CD4-positive, alpha-beta T cell treated with Interleukin-1 beta for 1 hour (primary cell): ENCODE data around the gene GLT6D1.
"Not testable (repeated sequence)": the region's sequence is repeated elsewhere in the genome, so short reads cannot be mapped to it uniquely, and the experiment has no call there.

ENCODE experiments used
- DNase-seq, 2 donors: peaks; one replicate each; pipeline ENCODE4 v3.0.0-alpha.2; 2020 to 2022

The GLT6D1 gene, protein sequence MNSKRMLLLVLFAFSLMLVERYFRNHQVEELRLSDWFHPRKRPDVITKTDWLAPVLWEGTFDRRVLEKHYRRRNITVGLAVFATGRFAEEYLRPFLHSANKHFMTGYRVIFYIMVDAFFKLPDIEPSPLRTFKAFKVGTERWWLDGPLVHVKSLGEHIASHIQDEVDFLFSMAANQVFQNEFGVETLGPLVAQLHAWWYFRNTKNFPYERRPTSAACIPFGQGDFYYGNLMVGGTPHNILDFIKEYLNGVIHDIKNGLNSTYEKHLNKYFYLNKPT

DNA sequence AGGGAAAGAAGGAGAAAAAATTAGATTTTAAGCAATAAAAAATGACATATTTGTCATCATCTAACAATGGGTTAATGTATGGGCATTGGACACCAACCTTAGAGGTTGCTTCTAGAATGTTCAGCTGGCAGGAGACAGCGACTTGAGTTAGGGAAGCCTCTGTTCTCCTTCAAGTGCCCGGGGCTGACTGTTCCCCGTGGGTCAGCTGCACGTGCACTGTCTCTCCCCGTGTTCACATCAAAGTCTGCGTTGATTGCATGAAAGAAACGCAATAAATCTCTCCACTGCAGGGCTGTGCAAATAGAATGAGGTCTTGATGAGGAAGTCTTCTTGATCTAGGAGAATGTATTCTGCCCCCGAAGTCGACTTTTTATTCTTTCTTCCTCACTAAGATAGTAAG is at the start of gene GLT6D1:
Gene GLT6D1, minus strand, starts transcription at position 345 of the 400 bp plus-strand sequence. CDS start 353 bp downstream, outside the sequence.
- no peak for DNase-seq

GRCh38 chr9:135689011-135689410 is 49.7 kb upstream of the GLT6D1 start:
- DNase-seq: no peak

DNA sequence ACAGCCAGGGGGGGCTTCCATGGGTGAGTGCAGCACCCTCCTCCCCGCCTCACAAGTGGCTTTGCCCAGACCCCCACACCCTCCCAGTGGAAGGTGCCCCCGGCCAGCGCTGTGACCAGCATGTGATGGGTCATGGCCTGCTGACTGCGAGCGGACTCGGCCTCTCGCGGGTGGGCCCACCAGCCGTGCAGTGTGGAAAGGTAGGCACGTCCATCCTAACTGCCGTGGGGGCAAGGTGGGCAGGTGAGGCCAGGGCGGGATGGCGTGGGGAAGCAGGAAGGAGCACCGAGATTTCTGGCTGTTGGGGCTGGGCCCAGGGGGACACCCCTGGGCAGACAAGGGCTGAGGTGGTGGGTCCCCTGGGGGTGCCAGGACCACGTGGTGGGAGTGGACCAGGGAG is 47.9 kb upstream of the GLT6D1 start:
- no peak for DNase-seq

- DNase-seq: no peak
These were observed 45.4 kb upstream of the GLT6D1 start for GRCh38 chr9:135684691-135685090.

DNA sequence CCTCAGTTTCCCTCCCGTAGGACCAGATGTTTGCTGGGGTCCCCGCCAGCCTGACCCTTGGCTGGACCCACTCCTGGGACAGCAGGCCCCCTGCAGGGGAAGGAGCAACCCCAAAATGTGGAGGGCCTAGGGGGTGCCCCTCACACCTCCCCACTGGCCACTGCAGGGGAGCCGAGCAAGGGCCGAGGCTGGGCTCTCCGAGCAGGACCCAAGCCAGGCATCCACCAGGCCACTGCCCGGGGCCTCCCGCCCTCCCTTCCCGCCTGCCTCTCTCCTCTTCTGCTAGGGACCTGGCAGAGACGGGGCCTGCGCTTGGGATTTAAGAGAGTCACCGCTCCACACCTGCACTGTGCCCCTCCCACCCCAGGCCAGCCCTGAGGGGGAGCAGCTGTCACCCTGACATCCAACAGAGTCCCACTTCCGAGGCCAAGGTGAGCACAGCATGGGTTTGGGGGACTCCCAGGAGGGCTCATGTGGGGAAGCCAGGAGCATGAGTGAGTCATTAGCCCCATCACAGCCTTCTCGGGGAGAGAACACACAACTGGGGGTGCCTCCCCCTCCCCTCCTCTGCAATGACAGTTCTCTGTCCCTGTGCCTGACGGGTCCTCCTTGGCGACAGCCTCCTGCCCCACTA is 44.2 kb upstream of the GLT6D1 start:
- DNase-seq: no peak

DNA sequence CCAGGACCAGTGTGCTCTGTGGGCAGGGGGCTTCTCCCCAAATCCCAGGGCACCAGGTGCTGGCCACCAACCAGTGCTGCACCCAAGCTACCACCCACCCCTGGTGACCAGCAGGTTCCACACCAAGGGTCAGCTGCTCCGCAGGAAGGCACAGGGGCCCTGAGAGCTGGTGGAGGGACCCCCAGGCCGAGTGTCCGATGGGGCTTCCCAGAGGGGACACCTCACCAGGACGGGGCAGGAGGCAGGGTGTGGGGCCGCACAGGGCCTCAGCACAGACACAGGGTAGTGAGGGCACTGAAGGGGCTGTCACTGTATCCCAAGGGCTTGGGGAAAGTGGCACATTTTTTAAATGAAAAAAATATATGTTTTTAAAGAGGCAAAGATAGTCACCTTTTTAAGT is 41.8 kb upstream of the GLT6D1 start:
- DNase-seq: no peak

DNA sequence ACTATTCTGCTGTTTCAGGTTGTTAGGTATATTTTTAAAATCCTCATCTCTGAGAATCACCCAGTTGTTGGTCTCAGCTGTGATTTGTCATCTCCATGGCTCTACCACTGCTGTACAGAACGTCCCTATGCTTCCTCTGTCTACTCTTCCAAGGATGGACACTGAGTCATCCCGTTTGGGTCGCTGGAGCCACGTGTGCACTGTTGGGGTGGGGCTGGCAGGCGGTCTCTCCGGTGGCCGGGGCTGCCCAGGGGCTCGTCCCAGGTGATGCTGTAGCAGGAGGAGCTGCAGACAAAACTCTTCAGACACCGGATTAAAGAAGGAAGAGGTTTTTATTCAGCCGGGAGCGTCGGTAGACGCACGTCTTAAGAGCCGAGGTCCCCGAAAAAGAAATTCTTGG is 40.7 kb upstream of the GLT6D1 start:
- DNase-seq: no peak

DNA sequence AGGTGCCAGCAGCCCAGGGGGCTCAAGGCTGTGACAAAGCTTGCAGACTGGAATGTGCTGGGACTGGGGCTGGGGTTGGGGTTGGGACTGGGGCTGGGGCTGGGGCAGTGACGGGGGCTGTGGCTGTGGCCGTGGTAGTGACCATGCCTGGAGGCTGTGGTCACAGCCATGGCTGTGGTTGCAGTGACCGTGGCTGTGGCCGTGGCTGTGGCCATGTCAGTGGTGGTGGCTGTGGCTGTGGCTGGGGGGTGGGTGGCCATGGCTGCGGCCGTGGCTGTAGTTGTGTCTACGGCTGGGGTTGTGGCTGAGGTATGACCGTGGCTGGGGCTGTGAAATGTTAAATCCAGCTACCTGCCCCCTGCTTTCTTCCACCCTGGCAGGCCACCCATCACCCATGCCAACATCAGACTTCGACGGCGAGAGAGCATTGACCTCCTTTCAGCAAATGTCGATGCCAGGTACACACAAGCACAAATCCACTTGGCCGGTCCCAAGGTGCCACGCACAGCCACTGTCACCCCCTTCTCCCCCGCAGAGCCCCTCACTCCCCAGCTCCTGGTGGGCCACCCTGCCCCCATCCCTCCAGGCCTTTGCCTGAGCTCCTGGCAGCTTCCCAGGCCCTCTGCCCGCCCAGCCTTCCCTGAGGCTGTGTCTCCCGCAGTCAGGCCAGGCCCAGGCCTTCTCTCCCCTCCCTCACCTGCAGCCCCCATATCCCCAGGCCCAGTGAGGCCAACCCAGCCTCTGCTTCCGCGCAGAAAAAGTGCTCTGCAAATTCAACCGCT is 39.1 kb upstream of the GLT6D1 start:
- no peak for DNase-seq

DNA sequence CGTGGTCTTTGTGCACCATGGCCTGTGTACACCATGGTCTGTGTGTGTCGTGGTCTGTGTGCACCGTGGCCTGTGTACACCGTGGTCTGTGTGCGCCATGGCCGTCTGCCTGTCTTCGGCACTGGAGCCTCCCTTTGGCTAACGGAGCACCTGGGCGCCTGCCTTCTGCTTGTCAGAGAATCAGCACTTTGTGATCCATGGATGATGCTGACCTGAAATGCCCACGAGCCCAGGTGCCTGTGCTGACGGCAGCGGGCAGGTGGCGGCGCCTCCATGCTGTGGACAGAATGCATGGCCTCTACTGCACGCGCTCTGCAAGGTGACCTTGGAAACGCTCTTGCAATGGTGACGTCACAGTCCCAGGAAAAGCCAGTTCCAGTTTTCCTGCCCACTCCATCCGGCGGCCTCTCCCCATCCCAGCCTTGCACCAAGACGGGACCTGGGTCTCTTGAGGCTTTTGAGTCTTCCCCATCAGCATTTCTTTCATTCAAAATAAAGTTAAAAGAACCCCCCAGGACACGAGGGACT is 38.4 kb upstream of the GLT6D1 start:
- no peak for DNase-seq

DNA sequence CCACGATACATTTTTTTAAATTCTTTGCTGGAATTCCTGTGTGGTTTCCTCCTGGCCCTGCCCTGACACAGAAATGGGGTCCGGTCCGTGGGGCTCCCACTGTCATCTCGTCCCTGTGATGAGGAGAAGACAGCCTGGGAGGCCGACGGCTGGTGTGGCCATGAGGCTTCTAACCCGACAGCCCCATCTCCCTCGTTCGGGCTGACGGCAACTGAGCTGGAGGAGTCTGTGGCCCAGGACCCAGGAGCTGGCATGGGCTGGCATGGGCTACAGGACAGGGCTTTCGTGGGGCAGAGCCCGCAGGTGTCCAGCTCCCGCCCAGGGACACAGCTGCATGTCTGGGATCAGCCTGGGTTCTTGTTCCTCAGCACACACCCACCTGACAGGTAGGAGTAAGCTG is 37.6 kb upstream of the GLT6D1 start:
- DNase-seq: no peak

- DNase-seq: no peak
These were observed 35.6 kb upstream of the GLT6D1 start for GRCh38 chr9:135674977-135675376.

GRCh38 chr9:135673941-135674340 is 34.6 kb upstream of the GLT6D1 start:
- no peak for DNase-seq

DNA sequence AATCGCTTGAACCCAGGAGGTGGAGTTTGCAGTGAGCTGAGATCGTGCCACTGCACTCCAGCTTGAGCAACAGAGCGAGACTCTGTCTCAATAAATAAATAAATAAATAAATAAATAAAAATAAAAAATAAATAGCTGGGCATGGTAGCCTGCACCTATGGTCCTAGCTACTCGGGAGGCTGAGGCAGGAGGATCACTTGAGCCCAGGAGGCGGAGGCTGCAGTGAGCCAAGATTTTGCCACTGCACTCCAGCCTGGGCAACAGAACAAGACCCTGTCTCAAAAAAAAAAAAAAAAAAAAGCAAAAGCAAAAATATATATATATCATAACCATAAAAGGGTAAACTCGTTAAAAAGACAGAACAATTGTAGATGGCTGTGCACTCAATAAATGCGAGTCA is 33.4 kb upstream of the GLT6D1 start:
- not testable (repeated sequence) for DNase-seq

DNA sequence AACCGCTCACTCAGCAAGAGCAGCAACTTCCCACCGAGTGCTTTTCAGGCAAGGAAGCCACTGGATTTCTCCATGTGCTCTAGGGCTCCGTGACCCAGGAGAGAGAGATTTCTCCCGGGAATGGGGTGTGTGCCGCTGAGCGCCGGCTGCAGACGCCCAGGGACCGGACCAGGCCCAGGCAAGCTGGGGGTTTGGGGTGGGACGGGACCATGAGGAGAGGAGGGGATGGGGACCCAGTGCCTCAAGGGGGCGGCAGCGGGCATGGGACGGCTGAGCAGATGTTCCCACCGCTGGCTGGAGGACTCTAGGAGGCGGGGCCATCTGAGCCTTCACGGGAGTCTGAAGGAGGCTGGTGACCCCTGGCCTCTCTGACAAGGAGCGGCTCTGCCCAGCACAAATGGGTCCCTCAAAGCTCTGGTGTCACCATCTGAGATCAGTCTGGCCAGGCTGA is 32.3 kb upstream of the GLT6D1 start:
- no peak for DNase-seq

DNA sequence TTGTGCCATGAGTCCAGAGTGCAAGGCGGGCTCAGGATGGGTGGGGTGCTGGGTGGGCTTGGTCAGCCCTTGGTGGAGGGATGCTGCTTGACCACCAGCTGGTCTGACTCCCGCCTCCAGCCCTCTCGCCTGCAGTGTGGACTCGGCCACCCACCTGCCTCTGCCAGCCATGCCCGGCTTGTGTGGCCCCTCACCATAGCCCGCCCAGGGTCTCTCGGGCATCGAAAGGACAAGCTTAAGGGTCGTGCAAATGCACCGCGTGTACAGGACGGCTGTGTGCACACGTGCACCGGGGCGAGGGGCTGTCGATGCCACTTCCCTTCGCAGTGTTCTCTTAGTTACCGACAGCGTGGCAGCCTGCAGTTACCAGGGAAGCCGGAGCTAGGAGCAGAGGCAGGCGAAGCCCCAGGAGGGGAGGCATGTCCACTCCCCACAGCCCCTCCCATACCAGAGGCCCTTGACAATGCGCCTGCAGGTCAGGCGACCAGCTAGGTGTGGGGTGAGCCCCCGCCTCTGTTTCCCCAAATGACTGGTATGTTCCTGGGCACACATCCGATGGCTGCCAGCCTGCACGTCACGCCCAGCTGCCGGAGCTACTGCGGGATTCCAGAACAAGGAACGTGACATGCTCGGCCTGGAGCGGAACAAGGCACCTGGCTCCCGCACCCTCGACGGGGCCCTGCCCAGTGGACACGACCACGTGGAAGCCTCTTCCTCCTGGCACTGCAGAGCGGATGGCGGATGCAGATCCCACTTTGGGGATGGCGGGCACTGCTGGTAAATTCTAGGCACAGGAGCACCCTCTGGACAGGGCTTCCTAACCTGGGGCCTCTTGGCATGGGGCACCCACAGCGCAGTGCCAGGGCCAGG is 31.6 kb upstream of the GLT6D1 start:
- no peak for DNase-seq

DNA sequence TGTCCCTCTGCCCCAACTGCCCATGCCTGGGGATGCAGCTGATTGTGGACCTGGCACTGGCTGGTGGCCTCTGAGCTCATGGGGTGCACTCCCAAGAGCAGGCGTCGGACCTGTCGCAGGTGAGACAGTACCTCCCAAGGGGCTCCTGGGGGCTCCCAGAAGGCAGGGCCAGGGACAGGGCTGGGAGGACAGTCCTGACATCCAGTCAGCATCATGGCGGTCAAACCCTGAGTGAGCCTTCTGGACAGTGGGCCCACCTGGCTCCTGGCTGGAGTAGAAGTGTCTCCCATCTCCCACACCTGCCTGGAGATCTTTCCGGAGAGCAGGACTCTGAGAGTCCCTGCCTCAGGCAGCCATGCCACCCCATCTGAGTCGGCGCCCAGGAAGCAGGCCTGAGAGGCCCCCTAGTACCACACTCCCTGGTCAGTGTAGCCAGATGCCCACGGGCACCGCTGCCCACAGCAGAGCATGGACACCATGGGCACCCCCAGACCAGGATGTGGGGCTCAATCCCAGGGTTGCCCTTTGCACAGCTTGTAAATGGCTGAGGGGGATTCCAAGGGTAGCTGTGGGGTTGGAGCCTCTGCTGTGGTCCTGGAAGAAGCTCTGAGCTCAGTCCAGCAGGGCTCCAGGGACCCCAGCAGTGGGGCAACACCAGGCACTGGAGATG is 30.4 kb upstream of the GLT6D1 start:
- no peak for DNase-seq

GRCh38 chr9:135669018-135669417 is 29.7 kb upstream of the GLT6D1 start:
- DNase-seq: not testable (repeated sequence)

GRCh38 chr9:135667463-135668001 is 28.2 kb upstream of the GLT6D1 start:
- no peak for DNase-seq

DNA sequence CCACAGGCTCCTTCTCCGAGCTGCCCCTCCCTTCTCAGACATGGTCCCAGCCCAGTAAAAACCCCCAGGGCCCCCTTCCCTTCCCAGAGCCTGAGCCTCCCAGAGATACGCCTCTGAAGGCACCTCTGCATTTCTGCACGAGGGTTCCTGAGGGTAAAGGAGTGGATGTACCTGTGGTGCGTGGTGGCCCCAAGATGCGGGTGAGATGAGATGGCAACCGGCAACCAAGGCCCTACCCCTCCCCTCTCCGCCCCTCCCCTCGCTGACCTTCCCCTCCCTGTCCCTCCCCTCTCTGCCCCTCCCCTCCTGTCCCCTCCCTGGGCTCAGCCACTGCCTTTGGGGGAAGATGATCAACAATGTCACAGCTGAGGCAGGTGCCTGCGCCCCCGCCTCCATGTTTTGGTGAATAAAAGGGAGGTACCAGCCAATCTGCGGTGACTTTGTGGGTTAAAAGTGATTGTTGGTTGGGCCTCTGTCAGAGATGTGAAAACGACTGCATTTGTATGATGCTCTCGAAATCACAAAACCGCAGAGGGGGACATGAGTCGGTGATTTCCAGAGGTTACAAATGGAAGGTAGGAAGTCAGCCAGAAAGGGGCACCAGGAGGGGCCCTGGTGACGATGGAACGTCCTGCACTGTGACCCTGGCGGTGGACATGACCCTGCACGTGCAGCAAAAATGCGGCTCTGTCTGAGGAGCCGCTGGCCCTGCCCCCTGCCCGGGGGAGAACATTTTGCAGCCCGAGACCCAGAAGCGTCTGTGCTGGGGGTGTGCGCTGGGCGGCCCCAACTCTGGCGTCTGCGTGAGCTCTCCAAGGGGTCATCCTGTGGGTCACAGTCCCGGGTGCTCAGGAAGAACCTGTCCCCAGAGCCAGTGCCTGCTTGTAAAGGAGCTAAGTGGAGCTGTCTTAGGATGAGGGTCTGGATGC is 27.5 kb upstream of the GLT6D1 start:
- DNase-seq: no peak

GRCh38 chr9:135665795-135666189 is 26.5 kb upstream of the GLT6D1 start:
- DNase-seq: no peak
